WTC11 (cell line): Measurements from ENCODE around the gene KRT14.

Experiments
- CTCF ChIP-seq: fragments of 200-600 bp; IDR thresholded peaks from 2 replicates; pipeline ENCODE4 v1.8.0; 2022; ENCODE audit warnings: antibody characterized with exemption
- E2F1 ChIP-seq: sonication (generic); formaldehyde crosslinking; IDR thresholded peaks from 2 replicates; pipeline ENCODE4 v1.8.0; 2022; ENCODE audit warnings: mild to moderate bottlenecking, missing genetic modification reagents
- FOXJ3 ChIP-seq: sonication (generic); formaldehyde crosslinking; IDR thresholded peaks from 2 replicates; pipeline ENCODE4 v1.9.0; 2021; ENCODE audit warnings: missing genetic modification reagents, mild to moderate bottlenecking, borderline replicate concordance
- MAX ChIP-seq: sonication (generic); formaldehyde crosslinking; IDR thresholded peaks from 2 replicates; pipeline ENCODE4 v1.8.0; 2022; ENCODE audit warnings: mild to moderate bottlenecking, missing genetic modification reagents
- NFYB ChIP-seq: sonication (generic); formaldehyde crosslinking; conservative IDR thresholded peaks from 2 replicates; pipeline ENCODE4 v1.8.0; 2022; ENCODE audit warnings: low read depth, missing genetic modification reagents
- RELA ChIP-seq: sonication (generic); formaldehyde crosslinking; IDR thresholded peaks from 2 replicates; pipeline ENCODE4 v1.8.1; 2022; ENCODE audit warnings: missing genetic modification reagents, mild to moderate bottlenecking, borderline replicate concordance
- SMAD3 ChIP-seq: sonication (generic); formaldehyde crosslinking; IDR thresholded peaks from 2 replicates; pipeline ENCODE4 v1.8.0; 2022; ENCODE audit warnings: missing genetic modification reagents, mild to moderate bottlenecking, borderline replicate concordance
- TEAD4 ChIP-seq: sonication (generic); formaldehyde crosslinking; IDR thresholded peaks from 2 replicates; pipeline ENCODE4 v1.8.0; 2022; ENCODE audit warnings: mild to moderate bottlenecking, missing genetic modification reagents

GRCh38 chr17:41586863-41587495 is at the start of gene KRT14:
- TF ChIP-seq CTCF (no peak), NFYB (no peak), FOXJ3 (CRISPR knock-in tag) (no peak), TEAD4 (no peak), MAX (no peak), RELA (CRISPR knock-in tag) (no peak), SMAD3 (CRISPR knock-in tag) (no peak), E2F1 (no peak)
